IMR-90 (cell line): ENCODE data around the gene RBMS3. TPM values are rescaled to one million over a fixed set of nuclear protein-coding genes. Genes with fewer than 3 reads are reported as not detected.

Source experiments
- ATAC-seq: fragments of 200-7000 bp; cut with Tn5 transposase; 2 replicates; pipeline ENCODE4 v1.9.1; 2020; ENCODE audit warnings: low read depth, mild to moderate bottlenecking, moderate library complexity
- BruUV-seq: library from RNA; stranded (reverse); fragments of 400-500 nt; replicated peaks from 2 replicates; lab custom pipeline; 2021; lab: Mats Ljungman, UMichigan
- CTCF ChIA-PET: fragments of 300-600 bp; formaldehyde crosslinking; extraction: SDS; loops from one replicate; lab custom pipeline; 2021; ENCODE audit warnings: antibody characterized with exemption; lab: Yijun Ruan, JAX
- POLR2A ChIA-PET: fragments of 300-600 bp; sonication (Branson Sonifier 250); formaldehyde crosslinking; loops from one replicate; lab custom pipeline; 2022; ENCODE audit warnings: antibody characterized with exemption; ENCODE audit not compliant: unreplicated experiment; lab: Charles Lee
- DNase-seq: peaks from one replicate; pipeline ENCODE4 v3.0.0; 2013
- H2AFZ ChIP-seq: replicated peaks from 2 replicates; pipeline ENCODE3; 2013; ENCODE audit warnings: low read length, mild to moderate bottlenecking; ENCODE audit not compliant: poor library complexity
- H2AK5ac ChIP-seq: 2 replicates; pipeline ENCODE4 v1.6.1; 2013; ENCODE audit warnings: low read depth, low read length, inconsistent platforms
- H2AK9ac ChIP-seq: replicated peaks from 2 replicates; pipeline ENCODE3; 2013; ENCODE audit warnings: mild to moderate bottlenecking, low read depth, low read length, moderate library complexity; ENCODE audit not compliant: poor library complexity
- H2BK120ac ChIP-seq: 2 replicates; pipeline ENCODE4 v1.6.1; 2013; ENCODE audit warnings: low read depth, low read length, inconsistent platforms
- H2BK15ac ChIP-seq: 3 replicates; pipeline ENCODE4 v1.6.1; 2013; ENCODE audit warnings: low read depth, low read length, inconsistent platforms
- H2BK20ac ChIP-seq: 2 replicates; pipeline ENCODE4 v1.6.1; 2013; ENCODE audit warnings: low read depth, mild to moderate bottlenecking, inconsistent platforms, low read length, moderate library complexity
- H2BK5ac ChIP-seq: 2 replicates; pipeline ENCODE4 v1.6.1; 2013; ENCODE audit warnings: mild to moderate bottlenecking, low read depth, low read length, inconsistent platforms; ENCODE audit not compliant: poor library complexity, severe bottlenecking
- H3K14ac ChIP-seq: replicated peaks from 2 replicates; pipeline ENCODE4 v1.6.1; 2013; ENCODE audit warnings: low read depth, low read length, inconsistent platforms
- H3K18ac ChIP-seq: 2 replicates; pipeline ENCODE4 v1.6.1; 2013; ENCODE audit warnings: low read depth, low read length, control low read depth
- H3K23ac ChIP-seq: 2 replicates; pipeline ENCODE4 v1.6.1; 2013; ENCODE audit warnings: low read depth, low read length, inconsistent platforms
- H3K27ac ChIP-seq: 2 replicates; pipeline ENCODE4 v1.5.1; 2013; ENCODE audit warnings: mild to moderate bottlenecking, control low read depth, low read length; ENCODE audit not compliant: insufficient read depth
- H3K27me3 ChIP-seq: 2 replicates; pipeline ENCODE4 v1.6.1; 2013; ENCODE audit warnings: low read length; ENCODE audit not compliant: control insufficient read depth, insufficient read depth
- H3K36me3 ChIP-seq: 2 replicates; pipeline ENCODE4 v1.6.1; 2013; ENCODE audit warnings: low read length, mixed read lengths; ENCODE audit not compliant: control insufficient read depth, insufficient read depth
- H3K4ac ChIP-seq: 2 replicates; pipeline ENCODE4 v1.6.1; 2013; ENCODE audit warnings: low read depth, low read length, inconsistent platforms
- H3K4me1 ChIP-seq: 2 replicates; pipeline ENCODE4 v1.6.1; 2013; ENCODE audit warnings: low read length, mixed read lengths; ENCODE audit not compliant: control insufficient read depth, insufficient read depth
- H3K4me2 ChIP-seq: 2 replicates; pipeline ENCODE4 v1.6.1; 2013; ENCODE audit warnings: low read depth, mild to moderate bottlenecking, control low read depth, low read length, moderate library complexity
- H3K4me3 ChIP-seq: 2 replicates; pipeline ENCODE4 v1.5.1; 2013; ENCODE audit warnings: low read depth, mild to moderate bottlenecking, control low read depth, low read length, moderate library complexity; ENCODE audit not compliant: insufficient read depth
- H3K56ac ChIP-seq: 2 replicates; pipeline ENCODE4 v1.6.1; 2013; ENCODE audit warnings: low read length, inconsistent platforms; ENCODE audit not compliant: insufficient read depth; ENCODE audit errors: extremely low read depth
- H3K79me1 ChIP-seq, 2 experiments: 2 replicates each; pipeline ENCODE4 v1.6.1; 2013; ENCODE audit warnings: low read length in 2 of 2, inconsistent platforms in 1 of 2, low read depth in 1 of 2
- H3K9ac ChIP-seq: 2 replicates; pipeline ENCODE4 v1.6.1; 2013; ENCODE audit warnings: low read depth, low read length, control low read depth
- H3K9me1 ChIP-seq: 2 replicates; pipeline ENCODE4 v1.6.1; 2013; ENCODE audit warnings: low read length, inconsistent platforms; ENCODE audit not compliant: insufficient read depth
- H3K9me3 ChIP-seq: 2 replicates; pipeline ENCODE4 v1.6.1; 2013; ENCODE audit warnings: low read length; ENCODE audit not compliant: control insufficient read depth, insufficient read depth
- H4K20me1 ChIP-seq: 2 replicates; pipeline ENCODE4 v1.6.1; 2013; ENCODE audit warnings: low read length, inconsistent platforms; ENCODE audit not compliant: insufficient read depth
- H4K5ac ChIP-seq: 2 replicates; pipeline ENCODE4 v1.6.1; 2013; ENCODE audit warnings: mild to moderate bottlenecking, low read depth, low read length, control low read depth
- H4K8ac ChIP-seq, 2 experiments: 2 replicates each; pipeline ENCODE4 v1.6.1; 2013; ENCODE audit warnings: low read depth in 2 of 2, low read length in 2 of 2, control low read depth in 1 of 2, inconsistent platforms in 1 of 2
- H4K91ac ChIP-seq: 2 replicates; pipeline ENCODE4 v1.6.1; 2013; ENCODE audit warnings: low read depth, low read length, inconsistent platforms; ENCODE audit not compliant: insufficient read depth
- CTCF ChIP-seq: conservative IDR thresholded peaks from 2 replicates; pipeline ENCODE4 v1.5.1; 2012; ENCODE audit warnings: mild to moderate bottlenecking, low read depth, low read length, improper control_type of control experiment
- MAZ ChIP-seq: IDR thresholded peaks from 2 replicates; pipeline ENCODE4 v1.6.1; 2012; ENCODE audit warnings: low read depth, mild to moderate bottlenecking, low read length, improper control_type of control experiment, moderate library complexity, borderline replicate concordance
- MXI1 ChIP-seq: IDR thresholded peaks from 2 replicates; pipeline ENCODE4 v1.6.1; 2012; ENCODE audit warnings: low read depth, mild to moderate bottlenecking, low read length, moderate library complexity, borderline replicate concordance
- NFE2L2 ChIP-seq: fragments of 150-350 bp; IDR thresholded peaks from 2 replicates; pipeline ENCODE4 v1.6.1; 2016; ENCODE audit warnings: low read depth, mild to moderate bottlenecking, low read length
- RFX5 ChIP-seq: IDR thresholded peaks from 2 replicates; pipeline ENCODE4 v1.8.0; 2012; ENCODE audit warnings: low read depth, mild to moderate bottlenecking, low read length, moderate library complexity
- WGBS, 2 experiments: methylation state at CpG; one replicate each; pipeline versions ENCODE4 v1.1.5 to v1.1.7; 2013; ENCODE audit warnings: missing lambda C conversion rate in 2 of 2; ENCODE audit not compliant: insufficient read length in 1 of 2; ENCODE audit errors: extremely low coverage in 2 of 2; 5-methylcytosine and 5-hydroxymethylcytosine counted together
- dilution Hi-C: fragments of 300-500 bp; cut with HindIII; formaldehyde crosslinking; loops from one replicate; pipeline ENCODE4 v1.14.3; 2018; ENCODE audit warnings: low sequenced_read_pairs; ENCODE audit not compliant: unreplicated experiment
- in situ Hi-C: fragments of 300-500 bp; cut with MboI; formaldehyde crosslinking; loops from 3 replicates; pipeline ENCODE4 v1.14.3; 2019; ENCODE audit warnings: low sequenced_read_pairs, inconsistent platforms, mixed read lengths
- intact Hi-C: fragments of 100-400 bp; cut with micrococcal nuclease; formaldehyde crosslinking; loops from 2 replicates; pipeline ENCODE4 v1.10.0; 2022
- polyA plus RNA-seq, 3 experiments: library from polyadenylated mRNA; depleted of rRNA; stranded (reverse); fragments of >200 nt; gene quantifications; 2 replicates each; pipeline ENCODE4 v1.2.3, GENCODE V29; 2012; ENCODE audit warnings: low replicate concordance in 1 of 3
- total RNA-seq: library from RNA; depleted of rRNA; stranded (reverse); fragments of >200 nt; gene quantifications from 2 replicates; pipeline ENCODE4 v1.2.3, GENCODE V29; 2012
- TF ChIP-seq, protein P1 (sequence below): fragments of 150-350 bp; IDR thresholded peaks from 2 replicates; pipeline ENCODE4 v1.6.1; 2017; ENCODE audit warnings: mild to moderate bottlenecking, antibody characterized with exemption, low read length, low read depth

The RBMS3 gene
- total and polyA plus RNA-seq, 2 of the 4 experiments (the other 2 are of a cell fraction), result 15.2 to 127 TPM

DNA sequence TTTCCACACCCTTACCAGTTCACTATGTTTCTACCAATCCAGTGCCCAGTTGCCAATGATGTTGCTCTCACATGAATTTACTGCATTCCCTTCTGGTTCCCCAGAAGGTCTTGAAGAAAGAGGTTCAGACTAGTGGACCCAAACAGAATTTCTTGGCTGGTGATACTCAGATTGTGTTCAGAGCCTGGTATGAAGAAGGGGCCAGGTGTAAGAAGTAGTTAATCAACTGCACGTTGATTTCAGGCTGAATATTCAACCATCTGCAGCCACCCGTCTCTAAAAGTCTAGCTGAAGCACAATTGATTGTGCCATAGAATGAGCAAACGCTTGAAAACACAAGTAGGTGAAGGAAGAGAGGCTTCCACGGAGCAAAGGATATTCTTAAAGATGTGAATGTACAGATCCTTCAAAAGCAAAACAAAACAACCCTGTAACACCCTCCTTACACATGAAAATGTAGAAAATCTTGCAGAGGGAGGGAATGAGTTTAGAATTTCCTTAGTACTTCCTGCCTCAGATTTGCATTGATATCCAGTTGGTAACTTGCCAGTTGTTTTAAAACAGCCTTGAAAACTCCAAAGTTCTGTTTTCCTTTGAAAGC is 4.7 kb downstream of the RBMS3 start:
- H2AK5ac ChIP-seq, result peak overlapping the region; percentile 85
- H3K14ac ChIP-seq, result peak overlapping the region; percentile 92
- H2BK5ac ChIP-seq, result peak overlapping the region; percentile 86
- H3K9me1 ChIP-seq, result 0 out of 2 replicates have a peak, but pooled peaks cover 4% of the 10 kb centered on the region
- in situ Hi-C loops, result loop anchor here (10.0 kb wide), 2 partner anchors 371 to 479 kb away; no protein-coding TSS in a partner anchor
- H2BK120ac ChIP-seq, result peak overlapping the region; percentile 89
- peak overlapping the region; percentile 51 to 84 for H4K8ac ChIP-seq
- peak overlapping the region; percentile 97 for H3K4me2 ChIP-seq
- no peak overlapping the region for H2AFZ ChIP-seq
- H3K27ac ChIP-seq, result peak overlapping the region; percentile 48
- peak overlapping the region; percentile 75 for H4K5ac ChIP-seq
- H3K27me3 ChIP-seq, result no peaks in the 10 kb centered on the region
- H2BK15ac ChIP-seq, result peak overlapping the region; percentile 97
- ChIA-PET POLR2A (no interaction called here), CTCF (no interaction called here)
- peak; percentile 33 for DNase-seq
- peak overlapping the region; percentile 91 for H2BK20ac ChIP-seq
- H3K23ac ChIP-seq, result peak overlapping the region; percentile 98
- peak overlapping the region; percentile 95 for H3K18ac ChIP-seq
- no CpG with 5 or more reads among the region's 4 CpGs for WGBS, 2 experiments
- H3K36me3 ChIP-seq, result no peaks in the 10 kb centered on the region; the same call in 1 of the 2 replicates
- ATAC-seq, result no peak
- H3K9ac ChIP-seq, result peak overlapping the region; percentile 24; the same call in 1 of the 2 replicates
- H3K9me3 ChIP-seq, result no peaks in the 10 kb centered on the region
- dilution Hi-C loops, result no loop called here
- H3K79me1 ChIP-seq, result peaks cover 0 to 42% of the 10 kb centered on the region in 2 experiments; a peak in 3 of 4 replicates
- H2AK9ac ChIP-seq, result peak overlapping the region; percentile 51
- peak overlapping the region; percentile 63; the same call in 1 of the 2 replicates for H3K56ac ChIP-seq
- BruUV-seq, result no TSS peak
- peak overlapping the region; percentile 85 for H4K91ac ChIP-seq
- peak overlapping the region; percentile 20; the same call in 1 of the 2 replicates for H3K4me3 ChIP-seq
- TF ChIP-seq NFE2L2 (no peak), CTCF (no peak), MAZ (no peak), MXI1 (no peak), RFX5 (no peak)
- TF ChIP-seq, protein P1, sequence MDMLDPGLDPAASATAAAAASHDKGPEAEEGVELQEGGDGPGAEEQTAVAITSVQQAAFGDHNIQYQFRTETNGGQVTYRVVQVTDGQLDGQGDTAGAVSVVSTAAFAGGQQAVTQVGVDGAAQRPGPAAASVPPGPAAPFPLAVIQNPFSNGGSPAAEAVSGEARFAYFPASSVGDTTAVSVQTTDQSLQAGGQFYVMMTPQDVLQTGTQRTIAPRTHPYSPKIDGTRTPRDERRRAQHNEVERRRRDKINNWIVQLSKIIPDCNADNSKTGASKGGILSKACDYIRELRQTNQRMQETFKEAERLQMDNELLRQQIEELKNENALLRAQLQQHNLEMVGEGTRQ, result no peak
- 0 out of 2 replicates have a peak, but pooled peaks cover 3% of the 10 kb centered on the region for H4K20me1 ChIP-seq
- peak overlapping the region; percentile 54 for H3K4ac ChIP-seq
- peaks cover 4% of the 10 kb centered on the region; the same call in 1 of the 2 replicates for H3K4me1 ChIP-seq
- intact Hi-C loops, result loop anchor here (10.0 kb wide), 2 partner anchors 179 to 539 kb away; no protein-coding TSS in a partner anchor
